ENCODE measurements around the gene RPLP1.

GRCh38 chr15:69454953-69455352 is 2.3 kb downstream of the RPLP1 start:
- TF ChIP-seq CTCF (IDR thresholded peaks at IDR 0.05) (no peak), POLR2A (IDR thresholded peaks at IDR 0.05) (no peak)
